Measurements from ENCODE around the gene ASXL1.

Gene ASXL1

GRCh38 chr20:32479012-32479411, 120.9 kb downstream of the ASXL1 start:
- DNase-seq = no peak
- no peaks in the 10 kb centered on the region for H3K27me3 ChIP-seq

GRCh38 chr20:32479697-32480171, 121.6 kb downstream of the ASXL1 start:
- no peak for DNase-seq
- no peak for TF ChIP-seq CTCF (IDR thresholded peaks at IDR 0.05; ENCODE audit: low read depth, low read length)
- peaks cover 22% of the 10 kb centered on the region for H3K4me1 ChIP-seq
- H3K4me3 ChIP-seq (ENCODE audit: low read depth, low read length) = no peak overlapping the region
- no peaks in the 10 kb centered on the region for H3K36me3 ChIP-seq
- H3K27me3 ChIP-seq = no peaks in the 10 kb centered on the region
- no peaks in the 10 kb centered on the region for H3K9me3 ChIP-seq

More at GRCh38 chr20:32479012-32479411, 120.9 kb downstream of the ASXL1 start:
- TF ChIP-seq CTCF (IDR thresholded peaks at IDR 0.05; ENCODE audit: low read depth, low read length) = no peak
- H3K4me3 ChIP-seq (ENCODE audit: low read depth, low read length) = no peak overlapping the region
- peaks cover 7% of the 10 kb centered on the region for H3K36me3 ChIP-seq
- peaks cover 27% of the 10 kb centered on the region for H3K4me1 ChIP-seq
- H3K9me3 ChIP-seq = no peaks in the 10 kb centered on the region

GRCh38 chr20:32480371-32481241, 122.5 kb downstream of the ASXL1 start:
- no peaks in the 10 kb centered on the region for H3K9me3 ChIP-seq
- H3K36me3 ChIP-seq = no peaks in the 10 kb centered on the region
- no peaks in the 10 kb centered on the region for H3K27me3 ChIP-seq
- DNase-seq = no peak
- H3K4me1 ChIP-seq = peaks cover 15% of the 10 kb centered on the region
- no peak overlapping the region for H3K4me3 ChIP-seq (ENCODE audit: low read depth, low read length)
- TF ChIP-seq CTCF (IDR thresholded peaks at IDR 0.05; ENCODE audit: low read depth, low read length) = no peak

- no peak for DNase-seq
- no peaks in the 10 kb centered on the region for H3K27me3 ChIP-seq
- H3K4me3 ChIP-seq (ENCODE audit: low read depth, low read length) = peak overlapping the region; percentile 72
- H3K36me3 ChIP-seq = no peaks in the 10 kb centered on the region
- peaks cover 14% of the 10 kb centered on the region for H3K4me1 ChIP-seq
- H3K9me3 ChIP-seq = no peaks in the 10 kb centered on the region
- no peak for TF ChIP-seq CTCF (IDR thresholded peaks at IDR 0.05; ENCODE audit: low read depth, low read length)
Measured at GRCh38 chr20:32481311-32482142, 123.4 kb downstream of the ASXL1 start.

GRCh38 chr20:32482143-32482441, 124.0 kb downstream of the ASXL1 start:
- Histone ChIP-seq H3K4me1 (peaks cover 11% of the 10 kb centered on the region), H3K9me3 (no peaks in the 10 kb centered on the region), H3K4me3 (ENCODE audit: low read depth, low read length) (peak overlapping the region; percentile 72), H3K36me3 (no peaks in the 10 kb centered on the region), H3K27me3 (no peaks in the 10 kb centered on the region)
- TF ChIP-seq CTCF (IDR thresholded peaks at IDR 0.05; ENCODE audit: low read depth, low read length) = no peak
- DNase-seq = no peak

Measured in BE2C (cell line).